Osteocyte (in vitro differentiated cells): ENCODE data around the gene HCST. TPM values are rescaled to one million over a fixed set of nuclear protein-coding genes. Genes with fewer than 3 reads are reported as not detected.

Experiments used
- DNase-seq: peaks from one replicate; pipeline ENCODE4 v3.0.0; 2021; ENCODE audit warnings: mixed read lengths; ENCODE audit not compliant: unreplicated experiment; ENCODE audit errors: extremely low spot score
- H3K27ac Mint-ChIP-seq: one replicate; pipeline ENCODE4 v1.8.0; 2021; ENCODE audit warnings: mild to moderate bottlenecking, mixed read lengths; ENCODE audit not compliant: unreplicated experiment
- H3K27me3 Mint-ChIP-seq: one replicate; pipeline ENCODE4 v1.8.0; 2021; ENCODE audit warnings: mixed read lengths; ENCODE audit not compliant: unreplicated experiment
- H3K36me3 Mint-ChIP-seq: one replicate; pipeline ENCODE4 v1.8.0; 2021; ENCODE audit warnings: mixed read lengths; ENCODE audit not compliant: unreplicated experiment
- H3K4me1 Mint-ChIP-seq: one replicate; pipeline ENCODE4 v1.8.0; 2021; ENCODE audit warnings: mixed read lengths; ENCODE audit not compliant: unreplicated experiment
- H3K4me3 Mint-ChIP-seq: one replicate; pipeline ENCODE4 v1.8.0; 2021; ENCODE audit warnings: mild to moderate bottlenecking, moderate library complexity, mixed read lengths; ENCODE audit not compliant: unreplicated experiment
- H3K9me3 Mint-ChIP-seq: one replicate; pipeline ENCODE4 v1.8.0; 2021; ENCODE audit warnings: mixed read lengths; ENCODE audit not compliant: unreplicated experiment
- CTCF ChIP-seq: fragments of 200-600 bp; sonication (generic); IDR thresholded peaks from 2 replicates; pipeline ENCODE4 v1.5.0; 2021; ENCODE audit warnings: antibody characterized with exemption, mild to moderate bottlenecking, moderate library complexity
- total RNA-seq: library from RNA; stranded (reverse); gene quantifications from 2 replicates; pipeline ENCODE4 v1.2.1, GENCODE V29; 2021

HCST gene
- total RNA-seq, 1 donor from 2014 or later: 0.81 TPM

- H3K4me1 Mint-ChIP-seq: peaks cover 8% of the 10 kb centered on the region
- H3K27me3 Mint-ChIP-seq: no peaks in the 10 kb centered on the region
- DNase-seq: no peak
- no peak overlapping the region for H3K27ac Mint-ChIP-seq
- TF ChIP-seq CTCF: no peak
- no peak overlapping the region for H3K4me3 Mint-ChIP-seq
- peaks cover 21% of the 10 kb centered on the region for H3K36me3 Mint-ChIP-seq
- no peaks in the 10 kb centered on the region for H3K9me3 Mint-ChIP-seq
Measured at GRCh38 chr19:35894342-35894741, 8.0 kb upstream of the HCST start.

GRCh38 chr19:35895911-35896642 lies 6.3 kb upstream of the HCST start:
- Mint-ChIP-seq H3K4me1 (peaks cover 14% of the 10 kb centered on the region), H3K27ac (no peak overlapping the region), H3K4me3 (no peak overlapping the region), H3K9me3 (no peaks in the 10 kb centered on the region), H3K36me3 (peaks cover 12% of the 10 kb centered on the region), H3K27me3 (no peaks in the 10 kb centered on the region)
- DNase-seq: no peak
- no peak for TF ChIP-seq CTCF

GRCh38 chr19:35896643-35897040 lies 5.7 kb upstream of the HCST start:
- peaks cover 17% of the 10 kb centered on the region for H3K4me1 Mint-ChIP-seq
- H3K4me3 Mint-ChIP-seq: no peak overlapping the region
- DNase-seq: no peak
- H3K27ac Mint-ChIP-seq: no peak overlapping the region
- H3K36me3 Mint-ChIP-seq: peaks cover 12% of the 10 kb centered on the region
- no peak for TF ChIP-seq CTCF
- H3K9me3 Mint-ChIP-seq: no peaks in the 10 kb centered on the region
- no peaks in the 10 kb centered on the region for H3K27me3 Mint-ChIP-seq

GRCh38 chr19:35897706-35898451 lies 4.5 kb upstream of the HCST start:
- peaks cover 23% of the 10 kb centered on the region for H3K4me1 Mint-ChIP-seq
- peak overlapping the region; percentile 91 for H3K4me3 Mint-ChIP-seq
- DNase-seq: no peak
- no peak for TF ChIP-seq CTCF
- H3K27ac Mint-ChIP-seq: peak overlapping the region; percentile 69
- peaks cover 7% of the 10 kb centered on the region for H3K36me3 Mint-ChIP-seq
- H3K9me3 Mint-ChIP-seq: no peaks in the 10 kb centered on the region
- no peaks in the 10 kb centered on the region for H3K27me3 Mint-ChIP-seq

GRCh38 chr19:35898499-35898809 lies 3.9 kb upstream of the HCST start:
- H3K27me3 Mint-ChIP-seq: no peaks in the 10 kb centered on the region
- H3K4me3 Mint-ChIP-seq: peak overlapping the region; percentile 91
- H3K27ac Mint-ChIP-seq: peak overlapping the region; percentile 83

More at GRCh38 chr19:35898499-35898809, 3.9 kb upstream of the HCST start:
- TF ChIP-seq CTCF: no peak
- no peak for DNase-seq
- H3K4me1 Mint-ChIP-seq: peaks cover 27% of the 10 kb centered on the region
- no peaks in the 10 kb centered on the region for H3K9me3 Mint-ChIP-seq
- peaks cover 5% of the 10 kb centered on the region for H3K36me3 Mint-ChIP-seq
